Hippocampal formation (tissue), 2 donors: ENCODE data around the gene OCLN.
"Not testable (repeated sequence)": the region's sequence is repeated elsewhere in the genome, so short reads cannot be mapped to it uniquely, and the experiment has no call there.

Source experiments
- DNase-seq, 2 donors: peaks; one replicate each; lab custom pipeline; 2025; lab: John Stamatoyannopoulos, UW

OCLN gene

GRCh38 chr5:69528035-69528434 is 35.4 kb downstream of the OCLN start:
- DNase-seq = no peak

DNA sequence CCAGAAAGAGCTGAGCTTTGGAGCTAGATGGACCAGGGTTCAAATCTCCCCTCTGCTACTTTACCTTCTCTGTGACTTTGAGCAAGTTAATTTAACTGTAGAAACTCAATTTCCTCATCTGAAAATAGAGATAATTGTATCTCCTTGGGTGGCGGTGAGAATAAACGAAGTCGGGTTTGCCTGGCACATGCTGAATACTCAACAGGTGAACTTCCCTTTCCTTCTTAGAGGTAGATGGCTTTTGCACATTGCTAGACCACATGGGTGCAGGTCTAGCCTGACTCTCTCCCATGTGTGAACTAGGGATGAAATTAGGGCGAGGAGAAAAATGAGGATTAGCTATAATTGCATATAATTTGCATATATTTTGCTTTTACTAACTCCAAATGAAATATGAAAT is 36.0 kb downstream of the OCLN start:
- no peak for DNase-seq

DNA sequence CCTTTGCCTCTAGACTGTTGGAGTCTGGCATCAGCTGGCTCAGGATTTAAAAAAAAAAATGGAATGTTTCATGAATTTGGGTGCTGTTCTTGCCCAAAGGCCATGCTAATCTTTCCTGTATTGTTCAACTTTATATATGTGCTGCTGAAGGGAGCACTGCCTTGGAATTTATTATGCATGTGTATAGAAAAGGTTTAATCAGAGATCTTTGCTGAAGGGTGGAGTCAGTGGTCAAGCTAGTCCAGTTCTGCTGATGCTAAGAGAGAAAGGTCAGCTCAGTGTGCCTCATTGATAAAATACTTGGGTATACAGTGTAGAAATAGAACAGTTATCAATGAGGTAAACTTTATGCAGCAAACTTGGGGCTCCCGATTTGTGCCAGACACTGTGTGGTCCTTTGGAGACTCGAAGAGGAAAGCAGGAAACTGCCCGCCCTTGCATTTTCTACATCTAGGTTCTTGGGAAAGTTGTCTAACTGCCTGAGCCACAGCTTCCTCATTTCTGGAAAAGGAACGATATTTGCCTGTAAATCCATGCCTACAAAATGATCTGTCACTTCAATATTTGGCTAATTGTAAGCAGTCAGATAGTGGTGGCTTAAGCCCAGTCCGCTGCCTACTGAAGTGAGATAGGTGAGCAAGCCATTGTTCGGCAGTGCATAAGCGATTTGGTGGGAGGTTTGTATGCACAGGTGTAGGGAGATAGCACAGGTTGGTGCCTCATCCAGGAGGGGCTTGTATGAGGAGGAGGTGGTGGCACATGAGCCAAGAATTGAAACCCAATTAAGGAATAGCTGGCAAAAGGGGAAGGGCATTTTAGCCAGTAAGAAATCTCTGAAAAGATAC is 38.2 kb downstream of the OCLN start:
- DNase-seq = no peak

DNA sequence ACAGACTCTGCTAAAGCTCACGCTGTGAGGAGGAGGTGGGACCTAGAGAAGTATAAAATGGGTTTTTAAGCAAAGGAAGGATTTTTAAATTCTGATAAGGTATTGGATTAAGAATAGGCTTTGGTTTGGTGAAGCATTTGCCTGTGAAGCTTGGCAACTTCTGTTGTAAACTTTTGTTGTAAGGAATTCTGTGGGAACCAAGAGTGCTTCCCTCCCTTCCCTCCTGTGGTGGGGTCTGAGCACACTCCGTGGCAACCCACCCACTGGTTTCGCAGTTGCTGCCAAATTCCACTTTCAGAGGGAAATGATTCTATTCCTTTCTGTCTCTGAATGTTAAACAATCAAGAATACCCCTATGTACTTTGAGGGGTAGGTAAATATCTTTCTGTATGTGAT is 38.8 kb downstream of the OCLN start:
- DNase-seq = no peak

GRCh38 chr5:69537911-69538310 is 45.3 kb downstream of the OCLN start:
- not testable (repeated sequence) for DNase-seq

DNA sequence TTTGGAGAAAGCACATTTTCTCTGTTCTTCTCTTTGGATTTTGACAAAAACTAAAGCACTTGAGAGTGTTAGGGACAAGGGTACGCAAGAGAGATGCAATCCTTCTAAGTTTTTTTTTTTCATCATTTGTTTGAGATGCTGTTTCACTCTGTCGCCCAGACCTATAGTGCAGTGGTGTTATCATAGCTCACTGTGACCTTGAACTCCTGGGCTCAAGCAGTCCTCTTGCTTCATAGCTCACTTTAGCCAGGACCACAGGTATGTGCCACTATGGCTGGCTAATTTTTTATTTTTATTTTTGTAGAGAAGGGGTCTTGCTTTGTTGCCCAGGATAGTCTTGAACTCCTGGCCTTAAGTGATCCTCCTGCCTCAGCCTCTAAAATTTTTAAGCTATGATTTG is 46.1 kb downstream of the OCLN start:
- not testable (repeated sequence) for DNase-seq

- not testable (repeated sequence) for DNase-seq
These were observed 48.8 kb downstream of the OCLN start for GRCh38 chr5:69541347-69541746.

DNA sequence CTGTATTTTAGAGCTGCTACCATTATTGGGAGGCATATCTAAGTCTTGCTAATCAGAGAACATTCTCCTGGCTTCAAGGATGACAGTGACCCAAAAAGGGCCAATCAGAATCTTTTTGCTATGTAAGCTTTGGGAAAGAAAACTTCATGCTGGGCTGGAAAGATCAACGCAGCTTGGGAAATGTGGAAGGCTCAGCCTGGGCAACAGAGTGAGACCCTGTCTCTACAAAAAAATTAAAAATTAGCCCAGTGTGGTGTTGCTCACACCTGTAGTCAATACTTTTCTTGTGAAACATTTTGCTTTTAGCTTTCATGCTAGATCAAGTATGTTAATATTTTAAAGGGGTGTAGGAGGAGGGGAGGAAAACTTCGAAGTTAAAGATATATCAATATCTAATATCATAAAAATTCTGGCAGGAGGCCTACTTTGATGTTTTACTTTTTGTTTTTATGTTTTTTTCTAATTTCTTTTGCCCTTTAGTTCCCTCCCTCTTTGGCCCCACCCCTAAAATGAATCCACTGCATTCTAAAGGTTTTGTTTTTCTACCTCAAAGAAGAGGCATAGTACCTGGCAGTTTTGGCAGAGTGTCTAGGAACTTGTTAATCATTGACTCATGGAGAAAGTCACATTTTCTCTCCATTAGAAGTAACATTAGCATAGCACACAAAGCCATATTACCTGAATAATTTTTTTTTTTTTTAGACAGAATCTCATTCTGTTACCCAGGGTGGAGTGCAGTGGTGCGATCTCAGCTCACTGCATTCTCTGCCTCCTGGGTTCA is 50.4 kb downstream of the OCLN start:
- not testable (repeated sequence) for DNase-seq

GRCh38 chr5:69544602-69545001 is 52.0 kb downstream of the OCLN start:
- not testable (repeated sequence) for DNase-seq

GRCh38 chr5:69559908-69560330 is 67.3 kb downstream of the OCLN start, which contains the start of gene GTF2H2C:
Gene GTF2H2C, plus strand, starts transcription at chr5:69560191. Its CDS starts 4,942 bp downstream, at chr5:69565133.
- DNase-seq = not testable (repeated sequence)

DNA sequence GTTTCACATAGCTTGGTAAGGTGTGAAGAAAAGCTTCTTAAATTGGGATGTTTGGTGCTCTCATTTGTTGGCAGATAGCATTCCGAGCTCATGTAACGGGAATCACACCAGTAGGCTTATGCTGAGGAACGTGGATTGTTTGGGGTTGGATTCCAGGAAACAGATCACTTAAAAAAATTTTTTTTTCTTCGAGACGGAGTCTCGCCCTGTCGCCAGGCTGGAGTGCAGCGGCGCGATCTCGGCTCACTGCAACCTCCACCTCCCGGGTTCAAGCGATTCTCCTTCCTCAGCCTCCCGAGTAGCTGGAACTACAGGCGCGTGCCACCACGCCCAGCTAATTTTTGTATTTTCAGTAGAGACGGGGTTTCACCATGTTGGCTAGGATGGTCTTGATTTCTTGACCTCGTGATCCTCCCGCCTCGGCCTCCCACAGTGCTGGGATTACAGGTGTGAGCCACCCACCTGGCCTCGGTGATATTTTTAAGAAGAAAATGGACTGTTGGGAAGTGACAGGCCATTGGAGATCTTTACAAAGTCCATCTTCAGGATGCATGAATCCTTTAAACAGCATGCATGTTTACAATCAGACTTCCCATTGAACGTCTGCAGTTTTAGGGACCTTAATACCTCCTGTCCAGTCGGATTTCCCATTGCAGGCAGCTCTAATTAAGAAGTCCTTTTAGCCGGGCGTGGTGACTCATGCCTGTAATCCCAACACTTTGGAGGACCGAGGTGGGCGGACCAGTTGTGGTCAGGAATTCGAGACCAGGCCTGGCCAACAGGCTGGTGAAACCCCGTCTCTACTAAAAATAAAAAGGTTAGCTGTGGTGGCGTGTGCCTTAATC is 68.2 kb downstream of the OCLN start:
- DNase-seq = not testable (repeated sequence)

DNA sequence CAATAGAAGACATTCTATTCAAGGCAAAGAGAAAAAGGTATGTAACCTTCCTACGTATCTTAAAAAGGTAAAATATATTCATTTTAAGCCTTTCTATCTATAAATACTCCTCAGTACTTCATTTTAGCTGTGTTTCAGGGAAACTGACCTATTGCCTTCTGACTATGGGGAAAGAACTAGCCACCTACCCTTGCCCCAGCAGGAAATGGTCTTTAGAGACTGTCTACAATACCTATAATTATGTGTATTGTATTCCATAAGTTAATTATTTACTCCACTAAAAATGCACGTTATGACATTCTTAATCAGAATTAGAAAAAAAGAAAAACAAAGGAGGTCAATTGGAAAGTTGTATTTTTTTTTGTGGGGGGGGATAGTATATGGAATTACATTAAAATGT is 73.6 kb downstream of the OCLN start:
- not testable (repeated sequence) for DNase-seq

DNA sequence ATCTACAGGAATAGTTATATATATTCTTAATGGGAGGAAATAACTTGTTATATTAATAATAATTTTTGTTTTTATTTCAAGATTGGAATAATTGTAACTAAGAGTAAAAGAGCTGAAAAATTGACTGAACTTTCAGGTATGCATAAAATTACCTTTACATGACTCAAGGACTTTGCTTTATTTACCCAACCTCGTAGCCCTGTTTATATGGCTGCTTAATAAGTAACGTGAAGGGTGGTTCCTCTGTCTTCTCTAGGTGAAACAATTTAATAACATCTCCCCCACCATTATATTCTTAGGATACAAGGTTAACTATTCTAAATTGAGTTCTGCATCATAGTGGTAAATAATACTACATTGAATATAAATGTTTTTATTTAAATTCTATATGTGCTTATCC is 75.5 kb downstream of the OCLN start:
- DNase-seq = not testable (repeated sequence)

- DNase-seq = not testable (repeated sequence)
These were observed 90.8 kb downstream of the OCLN start for GRCh38 chr5:69583356-69583755.

DNA sequence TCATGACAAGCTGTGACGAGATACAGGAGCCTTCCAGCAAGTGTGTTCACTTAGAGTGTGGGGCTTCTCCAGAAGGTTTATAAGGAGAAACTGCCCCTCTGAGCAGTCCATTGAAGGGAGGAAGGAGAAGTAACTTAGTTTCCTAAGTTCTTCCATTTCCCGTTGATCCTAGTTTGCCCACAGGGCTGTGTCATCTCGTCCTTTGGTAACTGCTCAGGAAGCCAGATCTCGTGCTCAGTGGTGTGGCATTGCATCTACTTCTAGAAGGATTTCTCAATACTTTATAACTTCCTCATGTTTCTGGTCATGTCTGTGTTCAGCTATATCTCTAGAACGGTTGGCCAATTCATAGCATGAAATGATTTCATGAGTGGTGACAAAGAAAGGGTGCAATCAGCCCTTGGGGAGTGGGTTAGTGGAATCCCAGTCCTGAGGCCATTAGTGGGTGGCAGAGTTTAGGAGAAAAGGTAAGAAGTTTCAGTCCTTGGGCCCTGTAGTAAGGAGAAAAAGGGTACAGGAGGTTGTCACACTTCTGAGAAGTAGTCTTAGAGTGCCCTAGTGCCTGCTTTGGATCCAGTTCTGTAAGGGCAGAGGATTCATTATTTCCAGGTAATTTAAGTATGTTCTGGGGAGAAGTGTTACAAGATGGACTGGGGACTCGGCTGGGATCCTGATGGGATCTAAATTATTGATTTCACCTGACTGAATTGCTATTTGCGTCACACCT is 103.7 kb downstream of the OCLN start:
- not testable (repeated sequence) for DNase-seq

- not testable (repeated sequence) for DNase-seq
These were observed 109.4 kb downstream of the OCLN start for GRCh38 chr5:69601947-69602346.

DNA sequence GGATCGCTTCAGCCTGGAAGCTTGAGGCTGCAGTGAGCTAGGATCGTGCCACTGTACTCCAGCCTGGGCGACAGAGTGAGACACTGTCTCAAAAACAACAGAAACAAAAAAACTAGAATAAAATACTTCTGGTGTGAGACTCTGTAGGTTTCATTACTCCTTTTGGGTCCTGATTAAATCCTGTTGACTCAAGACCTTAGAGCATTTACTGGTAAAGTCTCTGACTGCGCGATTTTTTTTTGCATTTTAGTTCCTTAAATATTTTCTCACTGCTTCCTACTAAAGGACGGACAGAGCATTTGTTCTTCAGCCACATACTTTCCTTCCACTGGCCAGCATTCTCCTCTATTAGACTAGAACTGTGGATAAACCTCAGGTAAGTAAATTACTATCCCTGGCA is 114.2 kb downstream of the OCLN start:
- not testable (repeated sequence) for DNase-seq
